MM.1S (cell line): ENCODE results near the gene ADGRE2.

Experiments
- CTCF ChIP-seq: fragments of 300-600 bp; sonication (generic); IDR thresholded peaks from 2 replicates; pipeline ENCODE4 v1.5.1; 2016; ENCODE audit warnings: antibody characterized with exemption, low read length, mixed read lengths
- EZH2 ChIP-seq: fragments of 300-600 bp; sonication (generic); optimal IDR thresholded peaks from 2 replicates; pipeline ENCODE3; 2017; ENCODE audit warnings: low read depth, mild to moderate bottlenecking, antibody characterized with exemption, low read length, mixed read lengths
- EZH2phosphoT487 ChIP-seq: fragments of 300-600 bp; sonication (generic); IDR thresholded peaks from 2 replicates; pipeline ENCODE4 v1.6.1; 2018; ENCODE audit warnings: antibody characterized with exemption, low read length

DNA sequence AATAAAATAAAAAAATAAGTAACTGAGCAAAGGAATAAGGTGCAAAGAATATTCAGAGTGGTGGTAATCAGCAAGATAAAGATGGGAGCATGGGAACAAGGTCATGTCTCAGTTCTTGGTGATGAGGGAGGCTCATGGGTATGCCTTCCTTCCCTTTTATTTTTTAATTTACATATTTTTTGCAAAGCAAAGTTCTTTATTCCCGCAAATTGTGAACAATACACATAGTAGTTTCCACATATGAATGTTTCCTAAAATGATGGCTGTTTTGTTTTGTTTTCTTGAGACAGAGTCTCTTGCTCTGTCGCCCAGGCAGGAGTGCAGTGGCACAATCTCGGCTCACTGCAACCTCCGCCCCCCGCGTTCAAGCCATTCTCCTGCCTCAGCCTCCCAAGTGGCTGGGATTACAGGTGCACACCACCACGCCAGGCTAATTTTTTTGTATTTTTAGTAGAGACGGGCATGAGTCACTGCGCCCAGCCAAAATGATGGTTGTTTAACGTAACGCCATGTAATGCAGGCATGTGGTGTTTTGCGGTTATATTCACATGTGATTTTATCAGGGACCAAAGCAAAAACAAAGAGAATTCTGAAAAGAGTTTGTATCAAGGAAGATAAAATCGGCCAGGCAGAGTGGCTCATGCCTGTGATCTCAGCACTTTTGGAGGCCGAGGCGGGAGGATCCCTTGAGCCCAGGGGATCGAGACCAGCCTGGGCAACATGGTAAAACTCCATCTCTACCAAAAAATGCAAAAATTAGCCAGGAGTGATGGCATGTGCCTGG lies 4.5 kb upstream of the ADGRE2 start:
- TF ChIP-seq CTCF (no peak), EZH2 (no peak), EZH2phosphoT487 (no peak)
